ENCODE results near the gene PIGX.
"Not testable (repeated sequence)": the region's sequence is repeated elsewhere in the genome, so short reads cannot be mapped to it uniquely, and the experiment has no call there.

The PIGX gene

GRCh38 chr3:196736670-196737374 is 24.6 kb downstream of the PIGX start:
- no peak for TF ChIP-seq CTCF (IDR thresholded peaks at IDR 0.05)
- Mint-ChIP-seq H3K9me3 (peaks cover 17% of the 10 kb centered on the region), H3K4me1 (peaks cover 10% of the 10 kb centered on the region), H3K4me3 (no peak overlapping the region), H3K27me3 (ENCODE audit: low read depth, poor library complexity) (no peaks in the 10 kb centered on the region), H3K27ac (no peak overlapping the region), H3K36me3 (ENCODE audit: low read depth) (peaks cover 46% of the 10 kb centered on the region)
- DNase-seq, result no peak

- no peak overlapping the region for H3K27ac Mint-ChIP-seq
- no peak for TF ChIP-seq CTCF (IDR thresholded peaks at IDR 0.05)
- H3K27me3 Mint-ChIP-seq (ENCODE audit: low read depth, poor library complexity), result no peaks in the 10 kb centered on the region
- no peak overlapping the region for H3K4me3 Mint-ChIP-seq
- peaks cover 17% of the 10 kb centered on the region for H3K9me3 Mint-ChIP-seq
- peaks cover 12% of the 10 kb centered on the region for H3K4me1 Mint-ChIP-seq
- peaks cover 45% of the 10 kb centered on the region for H3K36me3 Mint-ChIP-seq (ENCODE audit: low read depth)
- no peak for DNase-seq
Measured at GRCh38 chr3:196737655-196738054, 25.5 kb downstream of the PIGX start.

- peak within 1 kb of the TSS; percentile 100 for H3K4me3 Mint-ChIP-seq
- peaks cover 39% of the 10 kb centered on the region for H3K36me3 Mint-ChIP-seq (ENCODE audit: low read depth)
- peaks cover 25% of the 10 kb centered on the region for H3K9me3 Mint-ChIP-seq
- peak within 1 kb of the TSS; percentile 100 for H3K27ac Mint-ChIP-seq
- no peaks in the 10 kb centered on the region for H3K27me3 Mint-ChIP-seq (ENCODE audit: low read depth, poor library complexity)
- peak; percentile 85 for DNase-seq
- peaks cover 16% of the 10 kb centered on the region for H3K4me1 Mint-ChIP-seq
- TF ChIP-seq CTCF (IDR thresholded peaks at IDR 0.05), result no peak
Measured at GRCh38 chr3:196739671-196740480, 27.7 kb downstream of the PIGX start, which contains the start of gene PAK2. Gene PAK2, plus strand, starts transcription at chr3:196739857. Its CDS starts 42,790 bp downstream, at chr3:196782647.

- peak; percentile 42 for DNase-seq
- H3K4me3 Mint-ChIP-seq, result peak overlapping the region; percentile 100
- peaks cover 16% of the 10 kb centered on the region for H3K4me1 Mint-ChIP-seq
- peak overlapping the region; percentile 100 for H3K27ac Mint-ChIP-seq
- H3K27me3 Mint-ChIP-seq (ENCODE audit: low read depth, poor library complexity), result no peaks in the 10 kb centered on the region
- H3K9me3 Mint-ChIP-seq, result peaks cover 29% of the 10 kb centered on the region
- no peak for TF ChIP-seq CTCF (IDR thresholded peaks at IDR 0.05)
- peaks cover 41% of the 10 kb centered on the region for H3K36me3 Mint-ChIP-seq (ENCODE audit: low read depth)
Measured at GRCh38 chr3:196740481-196741248, 28.5 kb downstream of the PIGX start.

- H3K27ac Mint-ChIP-seq, result peak overlapping the region; percentile 100
Measured at GRCh38 chr3:196741249-196741889, 29.2 kb downstream of the PIGX start.

GRCh38 chr3:196743569-196743968 is 31.4 kb downstream of the PIGX start:
- H3K9me3 Mint-ChIP-seq, result peaks cover 40% of the 10 kb centered on the region
- peaks cover 54% of the 10 kb centered on the region for H3K36me3 Mint-ChIP-seq (ENCODE audit: low read depth)
- H3K4me1 Mint-ChIP-seq, result peaks cover 16% of the 10 kb centered on the region
- H3K27me3 Mint-ChIP-seq (ENCODE audit: low read depth, poor library complexity); H3K4me3 Mint-ChIP-seq; H3K27ac Mint-ChIP-seq; DNase-seq: not testable (repeated sequence)

More at GRCh38 chr3:196741249-196741889, 29.2 kb downstream of the PIGX start:
- H3K4me1 Mint-ChIP-seq, result peaks cover 16% of the 10 kb centered on the region
- H3K9me3 Mint-ChIP-seq, result peaks cover 33% of the 10 kb centered on the region
- H3K36me3 Mint-ChIP-seq (ENCODE audit: low read depth), result peaks cover 46% of the 10 kb centered on the region
- TF ChIP-seq CTCF (IDR thresholded peaks at IDR 0.05), result no peak
- H3K27me3 Mint-ChIP-seq (ENCODE audit: low read depth, poor library complexity), result no peaks in the 10 kb centered on the region
- H3K4me3 Mint-ChIP-seq, result peak overlapping the region; percentile 100
- no peak for DNase-seq
